Sigmoid colon (tissue), 4 donors: ENCODE measurements around the gene PRKAA2.

ENCODE experiments used
- POLR2A ChIP-seq, 2 donors: fragments of 450-650 bp; IDR thresholded peaks; one replicate each; pipeline ENCODE4 v1.6.1; 2016; ENCODE audit warnings: antibody characterized with exemption in 2 of 2, mild to moderate bottlenecking in 2 of 2, moderate library complexity in 2 of 2
- POLR2AphosphoS5 ChIP-seq, 4 donors: sonication (generic); formaldehyde crosslinking; IDR thresholded peaks; one replicate each; pipeline ENCODE4 v1.6.1; 2017; ENCODE audit warnings: antibody characterized with exemption in 4 of 4
- TF ChIP-seq, protein P1 (sequence below), 4 experiments: fragments of 450-650 bp in 3 of 4; fragments of 200-600 bp in 1 of 4; IDR thresholded peaks; one replicate each; pipeline ENCODE4 v1.5.1; 2016 to 2019; ENCODE audit warnings: antibody characterized with exemption in 4 of 4, mild to moderate bottlenecking in 3 of 4, moderate library complexity in 2 of 4

DNA sequence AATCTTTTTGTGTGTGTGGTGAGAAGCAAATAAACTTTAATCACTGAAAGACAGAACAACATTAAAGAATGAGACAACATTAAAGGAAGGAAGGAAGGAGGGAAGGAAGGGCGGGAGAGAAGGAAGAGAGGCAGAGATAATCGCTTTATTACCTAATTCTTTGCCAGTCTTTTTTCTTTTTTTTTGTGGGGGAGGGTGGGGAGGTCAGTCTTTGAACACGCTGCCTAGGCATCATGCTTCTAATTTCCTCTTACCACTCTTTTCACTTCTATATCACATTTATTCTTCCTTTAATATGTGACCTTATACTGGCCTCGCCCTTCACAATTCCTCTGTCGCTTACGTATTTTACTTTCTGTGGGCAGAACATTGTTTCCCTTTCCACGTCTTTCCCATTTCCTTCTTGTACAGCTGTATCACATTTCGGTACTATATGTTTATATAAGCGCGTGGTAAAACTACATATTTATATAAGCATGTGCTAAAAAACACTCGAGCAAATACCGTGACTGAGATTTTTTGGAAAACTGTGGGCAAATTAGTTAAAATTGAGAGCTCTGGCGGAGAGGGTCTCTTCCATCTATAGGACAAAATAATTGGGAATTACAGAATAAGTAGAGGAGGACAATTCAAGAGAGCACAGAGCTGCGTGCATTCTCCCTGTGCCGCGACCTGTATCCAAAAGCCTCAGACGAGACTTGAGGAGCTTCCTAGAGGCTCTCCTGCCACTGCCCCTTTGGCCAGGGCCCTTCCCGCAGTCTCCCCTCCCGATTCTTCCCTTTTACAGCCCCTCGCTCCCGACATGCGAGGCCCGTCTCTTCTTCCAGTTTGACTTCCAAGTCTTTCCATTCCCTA lies 823 bp upstream of the PRKAA2 start:
- TF ChIP-seq POLR2A (IDR thresholded peaks at IDR 0.05) (no peak), POLR2AphosphoS5 (IDR thresholded peaks at IDR 0.05) (no peak)
- TF ChIP-seq, protein P1, sequence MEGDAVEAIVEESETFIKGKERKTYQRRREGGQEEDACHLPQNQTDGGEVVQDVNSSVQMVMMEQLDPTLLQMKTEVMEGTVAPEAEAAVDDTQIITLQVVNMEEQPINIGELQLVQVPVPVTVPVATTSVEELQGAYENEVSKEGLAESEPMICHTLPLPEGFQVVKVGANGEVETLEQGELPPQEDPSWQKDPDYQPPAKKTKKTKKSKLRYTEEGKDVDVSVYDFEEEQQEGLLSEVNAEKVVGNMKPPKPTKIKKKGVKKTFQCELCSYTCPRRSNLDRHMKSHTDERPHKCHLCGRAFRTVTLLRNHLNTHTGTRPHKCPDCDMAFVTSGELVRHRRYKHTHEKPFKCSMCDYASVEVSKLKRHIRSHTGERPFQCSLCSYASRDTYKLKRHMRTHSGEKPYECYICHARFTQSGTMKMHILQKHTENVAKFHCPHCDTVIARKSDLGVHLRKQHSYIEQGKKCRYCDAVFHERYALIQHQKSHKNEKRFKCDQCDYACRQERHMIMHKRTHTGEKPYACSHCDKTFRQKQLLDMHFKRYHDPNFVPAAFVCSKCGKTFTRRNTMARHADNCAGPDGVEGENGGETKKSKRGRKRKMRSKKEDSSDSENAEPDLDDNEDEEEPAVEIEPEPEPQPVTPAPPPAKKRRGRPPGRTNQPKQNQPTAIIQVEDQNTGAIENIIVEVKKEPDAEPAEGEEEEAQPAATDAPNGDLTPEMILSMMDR (IDR thresholded peaks at IDR 0.05), result no peak
